ENCODE results near the gene NCBP1.

NCBP1 gene

GRCh38 chr9:97711223-97711626 is 77.6 kb downstream of the NCBP1 start:
- H3K4me1 ChIP-seq (ENCODE audit: control insufficient read depth in 1 of 2, insufficient read depth in 1 of 2, low read depth in 1 of 2, low read length in 1 of 2) = peaks cover 0 to 5% of the 10 kb centered on the region in 2 experiments
- no peaks in the 10 kb centered on the region for H3K36me3 ChIP-seq
- H3K27ac ChIP-seq = no peak overlapping the region
- no peaks in the 10 kb centered on the region for H3K9me3 ChIP-seq
- no peak for TF ChIP-seq CTCF (IDR thresholded peaks at IDR 0.05)
- H3K4me3 ChIP-seq (ENCODE audit: low read depth in 1 of 2, low read length in 1 of 2) = no peak overlapping the region
- peaks cover 90% of the 10 kb centered on the region for H3K27me3 ChIP-seq

- Histone ChIP-seq H3K27me3 (peaks cover 78% of the 10 kb centered on the region), H3K4me1 (ENCODE audit: control insufficient read depth in 1 of 2, insufficient read depth in 1 of 2, low read depth in 1 of 2, low read length in 1 of 2) (peaks cover 0 to 5% of the 10 kb centered on the region in 2 experiments), H3K27ac (no peak overlapping the region), H3K4me3 (ENCODE audit: low read depth in 1 of 2, low read length in 1 of 2) (no peak overlapping the region), H3K36me3 (no peaks in the 10 kb centered on the region), H3K9me3 (no peaks in the 10 kb centered on the region)
- no peak for TF ChIP-seq CTCF (IDR thresholded peaks at IDR 0.05)
Measured at GRCh38 chr9:97714435-97714834, 80.8 kb downstream of the NCBP1 start.

GRCh38 chr9:97717866-97718265 is 84.2 kb downstream of the NCBP1 start:
- H3K4me3 ChIP-seq (ENCODE audit: low read depth in 1 of 2, low read length in 1 of 2) = no peak overlapping the region
- H3K27me3 ChIP-seq = peaks cover 83% of the 10 kb centered on the region
- no peaks in the 10 kb centered on the region for H3K4me1 ChIP-seq (ENCODE audit: control insufficient read depth in 1 of 2, insufficient read depth in 1 of 2, low read depth in 1 of 2, low read length in 1 of 2)
- no peak for TF ChIP-seq CTCF (IDR thresholded peaks at IDR 0.05)
- H3K27ac ChIP-seq = no peak overlapping the region
- no peaks in the 10 kb centered on the region for H3K36me3 ChIP-seq
- no peaks in the 10 kb centered on the region for H3K9me3 ChIP-seq

GRCh38 chr9:97721396-97721795 is 87.8 kb downstream of the NCBP1 start:
- Histone ChIP-seq H3K4me1 (ENCODE audit: control insufficient read depth in 1 of 2, insufficient read depth in 1 of 2, low read depth in 1 of 2, low read length in 1 of 2) (no peaks in the 10 kb centered on the region), H3K27ac (no peak overlapping the region), H3K9me3 (no peaks in the 10 kb centered on the region), H3K4me3 (ENCODE audit: low read depth in 1 of 2, low read length in 1 of 2) (no peak overlapping the region), H3K27me3 (peaks cover 86% of the 10 kb centered on the region), H3K36me3 (no peaks in the 10 kb centered on the region)
- TF ChIP-seq CTCF (IDR thresholded peaks at IDR 0.05) = no peak

GRCh38 chr9:97722331-97722730 is 88.7 kb downstream of the NCBP1 start:
- H3K9me3 ChIP-seq = no peaks in the 10 kb centered on the region
- TF ChIP-seq CTCF (IDR thresholded peaks at IDR 0.05) = no peak
- no peaks in the 10 kb centered on the region for H3K4me1 ChIP-seq (ENCODE audit: control insufficient read depth in 1 of 2, insufficient read depth in 1 of 2, low read depth in 1 of 2, low read length in 1 of 2)
- H3K27ac ChIP-seq = no peak overlapping the region
- no peak overlapping the region for H3K4me3 ChIP-seq (ENCODE audit: low read depth in 1 of 2, low read length in 1 of 2)
- no peaks in the 10 kb centered on the region for H3K36me3 ChIP-seq
- peaks cover 87% of the 10 kb centered on the region for H3K27me3 ChIP-seq
